GM21447 (cell line): ENCODE measurements around the gene SH3BP1.
"Not testable (repeated sequence)": the region's sequence is repeated elsewhere in the genome, so short reads cannot be mapped to it uniquely, and the experiment has no call there.

Source experiments
- ATAC-seq: cut with Tn5 transposase; IDR thresholded peaks from one replicate; pipeline ENCODE4 v1.9.1; 2021; ENCODE audit not compliant: unreplicated experiment

SH3BP1 gene, protein sequence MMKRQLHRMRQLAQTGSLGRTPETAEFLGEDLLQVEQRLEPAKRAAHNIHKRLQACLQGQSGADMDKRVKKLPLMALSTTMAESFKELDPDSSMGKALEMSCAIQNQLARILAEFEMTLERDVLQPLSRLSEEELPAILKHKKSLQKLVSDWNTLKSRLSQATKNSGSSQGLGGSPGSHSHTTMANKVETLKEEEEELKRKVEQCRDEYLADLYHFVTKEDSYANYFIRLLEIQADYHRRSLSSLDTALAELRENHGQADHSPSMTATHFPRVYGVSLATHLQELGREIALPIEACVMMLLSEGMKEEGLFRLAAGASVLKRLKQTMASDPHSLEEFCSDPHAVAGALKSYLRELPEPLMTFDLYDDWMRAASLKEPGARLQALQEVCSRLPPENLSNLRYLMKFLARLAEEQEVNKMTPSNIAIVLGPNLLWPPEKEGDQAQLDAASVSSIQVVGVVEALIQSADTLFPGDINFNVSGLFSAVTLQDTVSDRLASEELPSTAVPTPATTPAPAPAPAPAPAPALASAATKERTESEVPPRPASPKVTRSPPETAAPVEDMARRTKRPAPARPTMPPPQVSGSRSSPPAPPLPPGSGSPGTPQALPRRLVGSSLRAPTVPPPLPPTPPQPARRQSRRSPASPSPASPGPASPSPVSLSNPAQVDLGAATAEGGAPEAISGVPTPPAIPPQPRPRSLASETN

DNA sequence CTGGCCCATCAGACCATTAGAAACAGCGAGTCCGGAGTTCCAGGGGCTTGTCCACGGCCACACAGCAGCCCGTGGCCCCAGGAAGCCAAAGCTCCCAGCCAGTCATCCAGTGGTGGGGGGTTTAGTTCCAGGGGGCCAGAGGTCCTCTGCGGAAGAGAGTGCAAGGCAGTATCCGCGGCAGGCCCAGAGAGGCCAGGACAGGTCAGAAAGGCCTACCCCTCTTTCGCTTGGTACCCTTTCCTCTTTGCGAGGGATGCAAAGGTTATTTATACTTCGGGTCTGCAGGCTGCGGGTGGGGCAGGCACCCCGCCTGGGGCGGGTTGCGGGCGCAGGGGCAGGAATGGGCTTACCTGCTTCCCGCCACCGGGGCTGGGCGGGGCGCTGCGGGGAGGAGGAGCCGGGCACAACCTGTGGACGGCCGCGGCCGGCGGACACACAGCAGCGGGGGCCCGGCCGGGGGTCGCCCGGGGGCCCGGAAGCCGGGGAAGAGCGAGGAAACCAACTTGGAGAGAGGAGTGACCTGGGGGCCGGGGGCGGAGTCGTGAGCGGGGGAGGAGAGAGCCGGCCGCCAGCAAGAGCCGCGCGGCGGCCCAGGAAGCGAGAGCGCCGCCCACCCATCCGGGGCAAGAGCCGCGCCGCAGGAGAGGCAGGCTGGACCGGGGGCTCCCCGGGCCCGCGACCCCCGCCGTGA lies at the start of gene SH3BP1:
Gene SH3BP1, plus strand, starts transcription at position 600 of the 691 bp plus-strand sequence. CDS start 119 bp downstream, outside the sequence.
- no peak for ATAC-seq

DNA sequence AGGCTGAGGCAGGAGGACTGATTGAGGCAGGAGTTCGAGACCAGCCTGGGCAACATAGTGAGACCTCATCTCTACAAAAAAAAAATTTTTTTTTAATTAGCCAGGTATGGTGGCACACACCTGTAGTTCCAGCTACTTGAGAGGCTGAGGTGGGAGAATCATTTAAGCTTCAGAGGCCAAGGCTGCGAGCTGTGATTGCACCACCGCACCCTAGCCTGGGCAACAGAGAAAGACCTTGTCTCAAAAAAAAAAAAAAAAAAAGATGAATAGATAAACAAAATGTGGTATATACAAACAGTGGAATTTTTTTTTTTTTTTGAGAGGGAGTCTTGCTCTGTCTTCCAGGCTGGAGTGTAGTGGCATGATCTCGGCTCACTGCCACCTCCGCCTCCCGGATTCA lies 48.4 kb upstream of the SH3BP1 start:
- not testable (repeated sequence) for ATAC-seq

DNA sequence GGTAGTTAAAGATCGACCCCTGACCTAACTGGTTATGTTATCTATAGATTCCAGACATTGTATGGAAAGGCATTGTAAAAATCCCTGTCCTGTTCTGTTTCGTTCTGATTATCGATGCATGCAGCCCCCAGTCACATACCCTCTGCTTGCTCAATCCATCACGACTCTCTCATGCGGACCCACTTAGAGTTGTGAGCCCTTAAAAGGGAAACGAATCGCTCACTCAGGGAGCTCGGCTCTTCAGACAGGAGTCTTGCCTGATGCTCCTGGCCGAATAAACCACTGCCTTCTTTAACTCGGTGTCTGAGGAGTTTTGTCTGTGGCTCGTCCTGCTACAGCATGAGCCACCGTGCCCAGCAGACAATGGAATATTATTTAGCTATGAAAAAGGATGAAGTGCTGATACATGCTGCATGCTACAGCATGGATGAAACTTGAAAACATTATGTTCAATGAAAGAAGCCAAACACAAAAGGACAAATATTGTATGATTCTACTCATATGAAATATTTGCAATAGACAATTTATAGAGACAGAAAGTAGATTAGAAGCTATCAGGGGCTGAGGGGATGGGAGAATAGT lies 47.6 kb upstream of the SH3BP1 start:
- ATAC-seq, result no peak

DNA sequence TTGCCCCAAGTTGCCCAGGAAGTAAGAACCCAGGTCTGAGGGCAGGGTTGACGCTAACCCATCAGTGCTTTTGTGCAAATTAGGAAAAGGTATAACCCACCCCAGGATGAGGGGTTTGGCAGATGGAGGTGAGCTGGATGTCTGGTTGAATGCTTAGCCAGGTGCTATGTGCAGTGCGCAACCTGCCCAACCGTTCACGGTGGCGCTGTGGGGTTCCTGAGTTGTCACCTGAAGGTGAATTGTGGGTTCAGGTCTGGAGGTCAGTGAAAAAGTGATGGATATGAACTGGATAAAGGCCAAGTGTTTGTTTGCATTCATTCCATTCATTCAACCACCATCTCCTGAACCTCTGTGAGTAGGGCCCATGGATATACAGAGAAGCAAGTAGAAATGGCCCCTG lies 45.2 kb upstream of the SH3BP1 start:
- no peak for ATAC-seq

DNA sequence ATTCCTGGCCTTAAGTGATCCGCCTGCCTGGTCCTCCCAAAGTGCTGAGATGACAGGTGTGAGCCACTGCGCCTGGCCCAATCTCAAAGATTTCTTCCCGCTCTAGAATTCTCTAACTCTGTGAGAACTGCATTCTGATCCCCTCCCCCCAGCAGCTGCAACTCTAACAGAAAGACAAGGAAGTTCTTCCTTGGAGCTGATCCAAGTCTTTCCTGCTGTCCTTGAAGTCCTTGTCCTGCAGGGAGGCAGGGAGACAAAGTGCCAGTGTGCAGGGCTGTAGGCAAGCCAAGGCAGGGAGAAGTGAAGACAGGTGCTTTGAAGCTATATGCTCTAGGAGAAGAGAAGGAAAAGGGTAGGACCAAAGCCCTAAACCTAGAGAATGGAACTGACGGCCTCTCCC lies 40.3 kb upstream of the SH3BP1 start:
- no peak for ATAC-seq

DNA sequence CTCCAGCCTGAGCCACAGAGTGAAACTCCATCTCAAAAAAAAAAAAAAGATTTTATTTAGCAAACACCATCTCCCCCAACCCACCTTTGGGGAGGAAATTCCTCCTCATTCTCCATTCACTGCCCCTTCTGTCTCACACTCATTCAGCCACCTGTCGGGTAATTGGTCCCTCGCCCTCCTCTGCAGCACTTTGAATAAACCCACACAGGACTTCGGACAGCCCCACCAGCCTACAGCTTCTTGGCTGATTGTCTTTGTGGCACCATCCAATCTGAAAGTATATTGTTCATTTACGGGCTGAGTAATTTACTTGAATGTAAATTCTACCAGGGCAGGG lies 38.3 kb upstream of the SH3BP1 start:
- no peak for ATAC-seq

DNA sequence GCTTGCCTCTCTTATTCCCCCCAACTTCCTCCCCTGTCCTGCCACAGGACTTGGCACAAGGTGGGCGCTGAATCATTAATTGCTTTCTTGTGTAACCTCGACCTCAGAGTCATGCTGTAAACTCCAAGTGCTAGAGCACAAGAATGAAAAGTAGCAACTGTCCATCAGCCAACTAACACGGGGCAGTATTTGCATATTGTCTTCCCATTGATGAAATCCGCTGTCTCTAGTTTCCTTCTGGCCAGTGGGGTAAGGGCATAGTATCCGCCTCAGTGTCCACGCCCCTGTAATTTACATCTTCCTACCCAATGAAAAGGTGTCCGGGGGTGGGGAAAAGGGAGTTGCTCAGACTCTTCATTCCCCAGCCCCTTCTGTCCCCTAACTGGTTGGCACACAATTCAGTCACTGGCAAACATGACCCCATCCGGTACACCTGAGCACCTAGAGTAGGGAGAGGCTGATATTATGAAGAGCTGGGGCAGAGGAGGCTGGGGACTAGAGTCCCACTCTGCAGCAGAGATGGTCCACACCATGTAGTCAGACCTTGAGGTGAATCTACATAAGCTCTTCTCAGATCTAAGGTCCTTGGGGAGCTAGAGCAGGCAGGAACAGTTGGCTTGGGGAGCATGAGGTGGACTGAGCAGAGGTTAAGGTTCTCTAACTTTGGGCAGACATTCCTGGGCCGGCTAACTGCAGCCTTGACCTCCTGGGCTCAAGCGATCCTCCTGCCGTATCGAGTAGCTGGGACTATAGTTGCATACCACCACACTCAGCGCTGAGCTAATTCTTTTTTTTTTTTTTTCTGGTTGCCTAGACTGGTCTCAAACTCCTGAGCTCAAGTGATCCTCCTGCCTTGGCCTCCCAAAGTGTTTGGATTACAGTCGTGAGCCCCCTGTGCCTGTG lies 37.7 kb upstream of the SH3BP1 start:
- no peak for ATAC-seq

DNA sequence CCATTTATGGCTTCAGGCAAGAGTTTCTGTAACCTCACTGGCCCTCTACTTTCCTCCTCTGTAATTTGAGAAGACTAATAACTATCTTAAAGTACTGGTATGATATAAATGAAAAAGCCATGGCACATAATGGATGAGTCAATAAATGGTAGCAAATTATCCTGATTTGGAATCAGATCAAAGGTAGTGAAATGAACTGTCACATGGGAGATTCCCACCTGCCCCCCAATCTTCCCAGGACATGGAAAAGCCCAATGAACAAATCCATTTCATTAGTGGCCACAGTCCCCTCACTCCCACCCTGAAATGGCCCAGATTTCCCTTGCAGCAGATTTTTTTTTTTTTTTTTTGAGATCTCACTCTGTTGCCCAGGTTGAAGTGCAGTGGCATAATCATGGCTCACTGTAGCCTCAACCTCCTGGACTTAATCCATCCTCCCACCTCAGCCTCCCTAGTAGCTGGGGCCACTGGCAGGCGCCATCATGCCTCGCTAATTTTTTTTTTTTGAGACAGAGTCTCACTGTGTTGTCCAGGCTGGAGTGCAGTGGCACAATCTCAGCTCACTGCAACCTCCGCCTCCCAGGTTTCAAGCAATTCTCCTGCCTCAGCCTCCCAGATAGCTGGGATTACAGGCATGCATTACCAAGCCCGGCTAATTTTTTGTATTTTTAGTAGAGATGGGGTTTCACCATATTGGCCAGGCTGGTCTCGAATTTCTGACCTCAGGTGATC lies 36.8 kb upstream of the SH3BP1 start:
- ATAC-seq, result not testable (repeated sequence)

DNA sequence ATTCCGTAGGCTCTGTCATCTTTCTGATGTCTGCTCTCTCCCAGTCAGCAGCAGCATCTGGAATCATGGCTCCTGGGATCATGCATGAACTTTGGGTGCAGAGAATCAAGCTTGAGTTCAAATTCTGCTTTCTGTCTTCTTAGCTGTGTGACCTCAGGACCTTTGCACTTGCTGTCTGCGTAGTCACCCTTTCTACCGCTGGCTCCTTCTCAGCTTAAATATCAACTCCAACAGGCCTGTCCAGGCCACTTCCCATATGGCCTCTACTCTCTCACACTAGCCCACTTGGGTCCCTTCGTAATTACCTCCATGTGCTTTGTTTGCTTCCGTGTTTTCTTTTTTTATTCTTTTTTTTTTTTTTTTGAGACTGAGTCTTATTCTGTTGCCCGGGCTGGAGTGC lies 35.4 kb upstream of the SH3BP1 start:
- no peak for ATAC-seq

DNA sequence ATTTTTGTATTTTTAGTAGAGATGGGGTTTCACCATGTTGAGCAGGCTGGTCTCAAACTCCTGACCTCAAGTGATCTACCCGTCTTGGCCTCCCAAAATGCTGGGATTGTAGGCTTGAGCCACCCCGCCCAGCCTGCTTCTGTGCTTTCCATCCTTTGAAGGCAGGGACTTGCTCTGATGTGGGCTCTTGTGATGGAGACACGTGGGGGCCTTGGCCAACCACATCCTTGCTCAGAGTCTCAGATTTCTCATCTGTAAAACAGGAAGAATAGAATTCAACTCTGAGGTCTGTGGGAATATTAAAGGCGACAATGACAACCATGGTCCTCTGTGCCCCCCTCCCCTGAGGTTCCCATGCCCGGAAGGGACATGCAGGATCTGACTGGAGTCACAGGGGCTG lies 34.6 kb upstream of the SH3BP1 start:
- no peak for ATAC-seq

DNA sequence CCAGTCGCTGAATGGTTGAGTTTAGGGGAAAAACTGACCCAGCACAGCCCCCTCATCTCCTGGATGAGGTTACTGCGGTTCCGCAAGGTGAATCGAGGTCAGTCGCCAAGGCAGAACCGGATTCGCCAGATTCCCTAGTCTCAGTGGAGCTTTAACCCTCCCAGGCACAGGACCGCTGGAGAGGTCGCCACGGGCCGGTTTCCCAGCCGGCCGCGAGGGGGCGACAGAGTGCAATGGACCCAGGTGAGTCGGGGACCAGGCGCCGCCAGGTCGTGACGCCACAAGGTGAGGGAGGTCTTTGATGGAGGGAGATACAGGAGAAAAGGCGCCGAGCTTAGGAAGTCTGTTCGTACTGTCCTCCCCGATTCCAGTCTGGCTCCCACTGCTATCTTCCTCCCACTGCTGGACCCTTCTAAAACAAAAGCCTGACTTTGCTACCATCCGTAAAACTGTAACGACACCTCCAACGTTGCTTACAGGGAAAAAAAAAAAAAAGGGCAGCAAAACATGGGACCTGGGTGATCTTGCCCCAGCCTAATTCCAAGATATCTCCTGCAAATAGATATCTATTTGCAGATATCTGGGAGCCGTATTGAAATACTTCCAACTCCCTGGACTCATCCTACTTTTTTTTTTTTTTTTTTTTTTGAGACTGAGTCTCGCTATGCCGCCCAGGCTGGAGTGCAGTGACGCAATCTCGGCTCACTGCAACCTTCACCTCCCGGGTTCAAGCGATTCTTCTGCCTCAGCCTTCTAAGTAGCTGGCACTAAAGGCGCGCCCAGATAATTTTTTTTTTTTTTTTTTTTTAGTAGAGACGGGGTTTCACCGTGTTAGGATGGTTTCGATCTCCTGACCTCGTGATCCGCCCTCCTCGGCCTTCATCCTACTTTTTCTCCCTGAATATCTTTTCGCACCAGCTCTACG lies 32.2 kb upstream of the SH3BP1 start:
- no peak for ATAC-seq

DNA sequence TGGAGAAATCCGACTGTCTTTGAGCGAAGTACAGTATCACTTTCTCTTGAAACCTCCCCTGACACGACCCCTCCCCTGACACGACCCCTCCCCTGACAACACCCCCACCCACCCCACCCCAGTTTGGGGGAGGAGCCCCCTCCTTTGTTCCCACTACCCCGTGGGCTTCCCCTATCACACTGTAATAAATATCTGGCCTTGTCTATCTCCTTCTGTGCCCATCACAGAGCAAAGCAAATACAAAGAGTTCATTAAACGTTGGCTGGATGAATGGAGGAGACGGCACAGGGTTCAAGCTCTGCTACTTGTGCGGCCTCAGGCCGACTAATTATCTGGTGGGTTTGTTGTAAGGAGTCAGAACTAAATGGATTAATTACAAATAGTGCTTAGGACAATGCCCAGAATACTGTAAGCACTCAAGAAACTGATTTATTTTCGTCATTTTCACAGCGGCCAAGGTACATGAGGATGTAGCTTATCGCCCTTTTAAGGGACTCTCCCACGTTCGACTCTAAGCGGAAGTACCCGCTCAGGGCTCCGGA lies 31.5 kb upstream of the SH3BP1 start:
- ATAC-seq, result no peak

DNA sequence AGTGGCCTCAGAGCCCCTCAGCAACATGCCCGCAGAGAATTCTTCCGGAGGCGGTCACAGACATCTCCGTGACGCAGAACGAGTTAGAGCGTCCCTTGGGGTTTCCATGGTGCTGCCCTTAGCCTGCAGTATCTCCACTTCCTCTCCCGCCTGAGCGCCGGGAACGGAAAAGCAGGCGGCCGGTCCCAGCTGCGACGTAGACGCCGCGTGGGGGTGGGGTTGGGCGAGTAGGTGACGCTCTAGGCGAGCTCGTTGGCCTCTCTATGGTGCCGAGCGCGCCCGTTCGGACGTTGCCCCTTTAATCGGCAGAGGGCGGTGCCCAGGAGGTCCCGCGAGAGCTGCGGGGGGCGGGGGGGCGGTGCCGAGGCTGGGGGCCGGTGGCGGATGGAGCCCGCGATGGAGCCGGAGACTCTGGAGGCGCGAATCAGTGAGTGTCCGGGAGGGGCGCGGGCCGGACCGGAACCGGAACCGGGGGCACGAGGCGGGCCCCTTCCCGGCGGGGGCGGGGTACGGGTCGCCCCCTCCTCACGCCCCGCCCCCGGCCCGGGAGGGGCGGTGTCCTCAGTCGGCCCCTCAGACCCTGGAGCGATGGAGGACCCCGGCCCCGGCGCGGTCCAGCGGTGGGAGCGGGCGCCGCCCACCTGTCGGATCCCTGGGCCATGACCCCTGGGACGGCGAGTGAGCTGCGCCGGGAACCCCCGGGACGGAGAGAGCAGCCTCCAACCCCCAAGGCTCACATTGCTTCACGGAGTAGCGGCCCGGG lies 30.8 kb upstream of the SH3BP1 start, which contains the start of gene GGA1:
Gene GGA1, plus strand, starts transcription at position 358 of the 763 bp plus-strand sequence. Its CDS starts 27 bp downstream, at position 385.
- ATAC-seq, result peak; percentile 69

DNA sequence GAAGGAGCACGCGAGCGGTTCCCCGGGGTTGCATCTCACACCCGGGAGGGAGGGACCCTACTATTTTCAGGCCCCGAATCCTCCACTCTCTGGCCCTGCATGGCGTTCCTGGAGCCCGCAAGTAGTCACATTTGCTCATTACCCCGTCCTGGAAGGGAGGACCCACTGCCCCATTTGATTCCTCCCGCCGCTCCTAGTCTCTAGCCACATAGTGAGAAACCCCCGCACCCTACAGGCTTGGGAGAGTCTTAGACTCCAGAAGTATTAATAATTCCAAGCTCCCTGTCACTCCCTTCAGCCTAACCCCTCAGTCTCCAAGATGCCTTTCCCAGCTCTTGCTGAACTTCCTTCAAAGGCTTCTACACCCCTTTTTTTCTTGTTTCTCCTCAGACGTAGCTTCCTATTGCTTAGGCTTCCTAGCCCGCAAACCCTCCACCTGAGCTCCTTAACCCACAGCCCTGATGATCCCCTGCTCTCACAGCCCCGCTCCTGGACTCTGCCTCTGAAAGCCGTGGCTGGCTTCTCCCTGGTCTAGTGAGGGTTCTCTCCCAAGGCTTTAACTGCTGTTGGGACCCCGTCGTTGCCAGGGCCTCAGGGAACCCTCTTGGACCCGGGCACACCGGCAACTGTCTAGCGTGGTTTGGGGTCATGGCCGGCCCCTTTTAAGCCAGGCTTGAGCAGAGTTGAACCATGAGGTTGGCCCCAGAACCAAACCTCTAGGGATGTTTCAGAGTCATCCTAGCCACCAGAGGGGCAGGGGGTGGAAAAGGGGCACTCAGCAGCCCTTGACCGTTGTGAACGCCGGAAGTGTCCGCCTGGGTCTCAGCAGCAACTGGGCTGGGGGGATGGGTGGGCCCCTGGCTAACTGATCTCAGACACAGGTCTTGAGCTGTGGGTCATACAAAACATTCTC lies 30.0 kb upstream of the SH3BP1 start:
- peak; percentile 8 for ATAC-seq

DNA sequence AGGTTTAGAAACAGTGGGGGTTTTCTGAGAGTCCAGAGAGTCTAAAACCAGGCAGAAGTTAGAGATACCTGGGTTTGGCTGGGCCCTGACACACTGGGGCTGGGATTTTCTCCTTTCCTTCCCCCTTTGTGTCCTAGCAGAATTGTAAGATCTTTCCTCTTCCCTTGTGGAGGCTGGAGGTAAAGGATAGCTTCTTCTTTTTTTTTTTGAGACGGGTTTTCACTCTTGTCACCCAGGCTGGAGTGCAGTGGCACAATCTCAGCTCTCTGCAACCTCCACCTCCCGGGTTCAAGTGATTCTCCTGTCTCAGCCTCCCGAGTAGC lies 29.4 kb upstream of the SH3BP1 start:
- not testable (repeated sequence) for ATAC-seq

DNA sequence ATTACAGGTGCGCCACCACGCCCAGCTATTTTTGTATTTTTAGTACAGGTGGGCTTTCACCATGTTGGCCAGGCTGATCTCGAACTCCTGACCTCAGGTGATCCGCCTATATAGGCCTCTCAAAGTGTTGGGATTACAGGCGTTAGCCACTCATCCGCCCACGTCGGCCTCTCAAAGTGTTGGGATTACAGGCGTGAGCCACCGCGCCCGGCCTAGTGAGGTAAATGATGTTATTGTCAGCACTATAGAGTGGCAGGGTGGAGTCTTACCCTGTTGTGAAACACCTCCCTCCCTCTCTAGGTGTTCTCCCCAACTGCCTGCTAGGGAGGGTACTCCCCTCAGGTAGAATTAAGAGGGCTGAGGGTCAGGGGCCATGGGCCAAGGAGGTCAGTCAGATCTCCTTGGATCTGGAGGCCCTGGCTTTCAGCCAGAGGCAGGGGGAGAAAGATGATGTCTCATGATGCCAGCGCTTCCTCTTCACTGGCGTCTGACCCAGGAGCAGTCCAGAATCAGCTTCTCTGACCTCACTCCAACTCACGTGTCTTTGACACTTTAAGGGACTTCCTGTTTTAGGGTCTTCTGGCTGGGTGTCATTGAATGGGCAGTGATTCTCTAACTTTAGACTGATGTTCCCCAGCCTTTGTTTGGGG lies 28.9 kb upstream of the SH3BP1 start:
- ATAC-seq, result no peak
